Endodermal cell (in vitro differentiated cells): ENCODE results near the gene TTC38. TPM values are rescaled to one million over a fixed set of nuclear protein-coding genes. Genes with fewer than 3 reads are reported as not detected.

Experiments used
- DNase-seq: peaks from one replicate; pipeline ENCODE4 v3.0.0-alpha.2; 2017
- H3K27ac ChIP-seq: 2 replicates; pipeline ENCODE4 v1.5.1; 2013; ENCODE audit warnings: mild to moderate bottlenecking, low read depth, low read length, moderate library complexity
- H3K27me3 ChIP-seq: 2 replicates; pipeline ENCODE4 v1.6.1; 2013; ENCODE audit warnings: mild to moderate bottlenecking, low read length, moderate library complexity; ENCODE audit not compliant: insufficient read depth, control insufficient read depth, poor library complexity, severe bottlenecking
- H3K36me3 ChIP-seq: 2 replicates; pipeline ENCODE4 v1.7.0; 2013; ENCODE audit warnings: mild to moderate bottlenecking, low read length, moderate library complexity; ENCODE audit not compliant: control insufficient read depth, insufficient read depth
- H3K4me1 ChIP-seq: one replicate; pipeline ENCODE4 v1.7.0; 2013; ENCODE audit warnings: low read length; ENCODE audit not compliant: control insufficient read depth, insufficient read depth
- H3K4me3 ChIP-seq: 2 replicates; pipeline ENCODE4 v1.5.1; 2013; ENCODE audit warnings: mild to moderate bottlenecking, low read length, moderate library complexity
- H3K9ac ChIP-seq: 2 replicates; pipeline ENCODE4 v1.6.1; 2013; ENCODE audit warnings: mild to moderate bottlenecking, low read length, moderate library complexity; ENCODE audit not compliant: poor library complexity, severe bottlenecking; ENCODE audit errors: extremely low read depth
- H3K9me3 ChIP-seq: 2 replicates; pipeline ENCODE4 v1.6.1; 2013; ENCODE audit warnings: mild to moderate bottlenecking, low read length, moderate library complexity; ENCODE audit not compliant: control insufficient read depth
- H3K27ac Mint-ChIP-seq: 2 replicates; pipeline ENCODE4 v1.8.0; 2020; ENCODE audit warnings: mixed read lengths
- H3K27me3 Mint-ChIP-seq: 2 replicates; pipeline ENCODE4 v1.8.0; 2021; ENCODE audit warnings: mild to moderate bottlenecking, mixed read lengths; ENCODE audit not compliant: insufficient read depth
- H3K36me3 Mint-ChIP-seq: 2 replicates; pipeline ENCODE4 v1.8.0; 2020; ENCODE audit warnings: low read depth, mixed read lengths
- H3K4me1 Mint-ChIP-seq: 2 replicates; pipeline ENCODE4 v1.8.0; 2020; ENCODE audit warnings: mixed read lengths
- H3K4me3 Mint-ChIP-seq: 2 replicates; pipeline ENCODE4 v1.8.0; 2020; ENCODE audit warnings: mild to moderate bottlenecking, moderate library complexity, mixed read lengths
- H3K9me3 Mint-ChIP-seq: 2 replicates; pipeline ENCODE4 v1.8.0; 2020; ENCODE audit warnings: mild to moderate bottlenecking, mixed read lengths
- WGBS, 2 experiments: methylation state at CpG; one replicate each; pipeline versions ENCODE4 v1.1.5 to v1.1.7; 2013; ENCODE audit warnings: missing lambda C conversion rate in 2 of 2, mixed read lengths in 1 of 2; ENCODE audit not compliant: insufficient coverage in 1 of 2, insufficient read length in 1 of 2; 5-methylcytosine and 5-hydroxymethylcytosine counted together
- total RNA-seq, 2 donors: library from RNA; stranded (reverse); fragmentation: NEBNext Ultra II Directional in 1 of 2; extraction: Animal tissue kit (Norgen Biotek cat#: 25700) in 1 of 2; gene quantifications; 2 replicates in 1 of 2; 3 replicates in 1 of 2; pipeline ENCODE4 v1.2.1, GENCODE V29; 2021
- TF ChIP-seq, protein P1 (sequence below): fragments of 200-600 bp; sonication (generic); conservative IDR thresholded peaks from 2 replicates; pipeline ENCODE4 v1.5.0; 2021; ENCODE audit warnings: antibody characterized with exemption, mild to moderate bottlenecking

Gene TTC38
- total RNA-seq, 2 donors from 2014 or later, result 35.9 to 47.1 TPM

DNA sequence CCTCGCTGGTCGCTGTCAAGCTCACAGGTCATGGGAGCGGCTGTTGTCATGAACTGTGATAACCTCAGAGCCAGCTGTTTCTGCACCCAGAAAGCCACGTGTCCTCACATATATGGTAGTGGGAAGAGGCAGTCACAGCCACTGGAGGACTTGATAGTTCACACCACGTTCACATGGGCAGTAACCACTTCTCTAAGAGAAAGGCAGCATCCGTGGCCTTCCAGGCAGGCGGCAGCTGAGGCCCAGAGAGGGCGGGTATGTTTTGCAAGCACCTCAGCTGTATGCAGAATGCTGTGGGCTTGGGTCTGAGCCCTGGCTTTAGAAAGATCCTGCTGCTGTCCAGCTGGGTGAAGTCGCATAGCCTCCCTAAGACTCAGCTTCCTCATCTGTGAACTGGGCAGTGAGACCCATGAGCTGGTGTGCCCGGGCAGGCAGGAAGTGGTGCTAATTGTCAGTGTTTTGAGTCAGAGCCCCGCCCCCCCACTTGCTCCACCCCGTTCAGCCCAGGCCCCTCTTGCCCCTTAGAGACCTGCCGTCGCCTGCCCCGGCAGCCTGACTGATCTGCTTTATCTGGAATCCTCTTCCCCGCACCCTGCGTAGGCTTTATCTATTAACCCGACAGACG lies 13.3 kb downstream of the TTC38 start:
- Histone ChIP-seq H3K9me3 (no peaks in the 10 kb centered on the region), H3K9ac (no peak overlapping the region), H3K27me3 (no peaks in the 10 kb centered on the region), H3K4me1 (no peaks in the 10 kb centered on the region), H3K27ac (no peak overlapping the region), H3K4me3 (no peak overlapping the region), H3K36me3 (peaks cover 69% of the 10 kb centered on the region)
- Mint-ChIP-seq H3K9me3 (no peaks in the 10 kb centered on the region), H3K36me3 (peaks cover 60% of the 10 kb centered on the region), H3K4me3 (no peak overlapping the region), H3K4me1 (no peaks in the 10 kb centered on the region), H3K27ac (no peak overlapping the region), H3K27me3 (no peaks in the 10 kb centered on the region)
- no peak for DNase-seq
- WGBS, 2 experiments, result 90 to 95% methylated on average over 14 to 19 of the region's 19 CpGs
- TF ChIP-seq, protein P1, sequence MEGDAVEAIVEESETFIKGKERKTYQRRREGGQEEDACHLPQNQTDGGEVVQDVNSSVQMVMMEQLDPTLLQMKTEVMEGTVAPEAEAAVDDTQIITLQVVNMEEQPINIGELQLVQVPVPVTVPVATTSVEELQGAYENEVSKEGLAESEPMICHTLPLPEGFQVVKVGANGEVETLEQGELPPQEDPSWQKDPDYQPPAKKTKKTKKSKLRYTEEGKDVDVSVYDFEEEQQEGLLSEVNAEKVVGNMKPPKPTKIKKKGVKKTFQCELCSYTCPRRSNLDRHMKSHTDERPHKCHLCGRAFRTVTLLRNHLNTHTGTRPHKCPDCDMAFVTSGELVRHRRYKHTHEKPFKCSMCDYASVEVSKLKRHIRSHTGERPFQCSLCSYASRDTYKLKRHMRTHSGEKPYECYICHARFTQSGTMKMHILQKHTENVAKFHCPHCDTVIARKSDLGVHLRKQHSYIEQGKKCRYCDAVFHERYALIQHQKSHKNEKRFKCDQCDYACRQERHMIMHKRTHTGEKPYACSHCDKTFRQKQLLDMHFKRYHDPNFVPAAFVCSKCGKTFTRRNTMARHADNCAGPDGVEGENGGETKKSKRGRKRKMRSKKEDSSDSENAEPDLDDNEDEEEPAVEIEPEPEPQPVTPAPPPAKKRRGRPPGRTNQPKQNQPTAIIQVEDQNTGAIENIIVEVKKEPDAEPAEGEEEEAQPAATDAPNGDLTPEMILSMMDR, result no peak

DNA sequence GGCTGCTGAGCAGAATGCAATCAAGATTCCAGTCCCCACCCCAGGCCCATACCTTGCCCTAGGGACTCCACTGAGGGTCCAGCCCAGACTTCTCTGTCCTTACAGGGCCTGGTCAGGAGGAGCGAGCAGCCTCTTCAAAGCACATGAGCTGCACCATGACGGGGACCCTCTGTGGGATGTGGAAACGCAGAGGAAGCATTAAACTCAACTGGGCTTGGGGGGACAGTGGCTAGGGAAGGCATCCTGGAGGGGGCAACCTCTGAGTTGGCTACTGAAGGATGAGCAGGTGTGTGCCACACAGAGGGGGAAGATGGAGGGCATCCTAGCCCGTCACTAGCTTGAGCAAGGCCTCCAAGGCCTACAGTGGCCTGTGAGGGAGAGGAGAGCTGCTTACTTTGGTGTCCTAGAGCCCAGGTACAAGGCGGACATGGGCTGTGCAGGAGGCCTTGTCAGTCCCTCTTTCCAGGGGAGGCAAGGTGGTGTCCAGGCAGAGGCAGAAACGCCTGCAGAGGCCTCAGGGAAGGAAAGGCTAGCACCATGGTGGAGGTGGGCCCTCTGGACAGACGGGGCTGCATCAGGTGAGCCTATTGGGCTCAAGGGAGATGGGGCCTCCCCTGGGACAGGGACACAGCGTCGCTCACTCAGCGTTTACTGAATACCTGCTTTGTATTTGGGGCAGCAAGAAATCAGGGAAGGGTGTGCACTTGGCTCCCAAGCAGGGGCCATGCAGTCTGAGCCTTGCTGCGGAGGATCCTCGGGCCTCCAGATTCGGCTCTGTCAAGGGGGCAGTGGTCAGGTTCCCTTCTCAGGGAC lies 14.3 kb downstream of the TTC38 start:
- H3K27ac ChIP-seq, result no peak overlapping the region
- no peak overlapping the region for H3K4me3 ChIP-seq
- TF ChIP-seq, protein P1, result no peak
- no peaks in the 10 kb centered on the region for H3K4me1 ChIP-seq
- no peak overlapping the region for H3K9ac ChIP-seq
- Mint-ChIP-seq H3K4me1 (no peaks in the 10 kb centered on the region), H3K36me3 (peaks cover 57% of the 10 kb centered on the region), H3K4me3 (no peak overlapping the region), H3K9me3 (no peaks in the 10 kb centered on the region), H3K27ac (no peak overlapping the region), H3K27me3 (no peaks in the 10 kb centered on the region)
- no peaks in the 10 kb centered on the region for H3K9me3 ChIP-seq
- DNase-seq, result no peak
- WGBS, 2 experiments, result 91 to 99% methylated on average over 12 to 13 of the region's 13 CpGs
- H3K36me3 ChIP-seq, result peaks cover 63% of the 10 kb centered on the region
- no peaks in the 10 kb centered on the region for H3K27me3 ChIP-seq

GRCh38 chr22:46286006-46286405 lies 18.2 kb downstream of the TTC38 start:
- no peaks in the 10 kb centered on the region for H3K9me3 Mint-ChIP-seq
- TF ChIP-seq, protein P1, result no peak
- Histone ChIP-seq H3K27ac (no peak overlapping the region), H3K4me1 (no peaks in the 10 kb centered on the region), H3K4me3 (no peak overlapping the region), H3K9me3 (no peaks in the 10 kb centered on the region), H3K36me3 (peaks cover 40% of the 10 kb centered on the region), H3K27me3 (no peaks in the 10 kb centered on the region), H3K9ac (no peak overlapping the region)
- H3K27ac Mint-ChIP-seq, result no peak overlapping the region
- H3K4me1 Mint-ChIP-seq, result no peaks in the 10 kb centered on the region
- 89 to 100% methylated on average over 2 to 3 of the region's 3 CpGs for WGBS, 2 experiments
- H3K36me3 Mint-ChIP-seq, result peaks cover 58% of the 10 kb centered on the region
- no peak for DNase-seq
- no peak overlapping the region for H3K4me3 Mint-ChIP-seq
- H3K27me3 Mint-ChIP-seq, result no peaks in the 10 kb centered on the region
